GM18907 (cell line): ENCODE measurements around the gene XRCC3.
"Not testable (repeated sequence)": the region's sequence is repeated elsewhere in the genome, so short reads cannot be mapped to it uniquely, and the experiment has no call there.

Experiments
- ATAC-seq: cut with Tn5 transposase; IDR thresholded peaks from one replicate; pipeline ENCODE4 v1.9.1; 2021; ENCODE audit warnings: mild to moderate bottlenecking, moderate library complexity; ENCODE audit not compliant: unreplicated experiment

The XRCC3 gene

DNA sequence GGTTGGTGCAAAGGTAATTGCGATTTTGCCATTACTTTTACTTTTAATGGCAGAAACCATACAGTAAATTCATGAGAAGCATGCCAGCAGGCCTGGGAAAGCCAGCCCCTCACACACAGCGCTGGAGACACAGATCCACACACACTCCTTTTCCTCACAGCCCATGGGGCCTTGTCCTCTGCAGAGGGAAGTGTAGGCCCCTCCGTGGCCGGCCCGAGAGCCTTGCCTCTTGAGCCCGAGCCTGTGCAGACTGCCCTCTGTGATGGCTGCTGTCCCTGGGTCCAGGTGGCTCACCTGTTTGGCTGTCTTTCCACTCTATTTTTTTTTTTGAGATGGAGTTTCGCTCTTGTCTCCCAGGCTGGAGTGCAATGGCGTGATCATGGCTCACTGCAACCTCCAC is 39.3 kb downstream of the XRCC3 start:
- no peak for ATAC-seq

DNA sequence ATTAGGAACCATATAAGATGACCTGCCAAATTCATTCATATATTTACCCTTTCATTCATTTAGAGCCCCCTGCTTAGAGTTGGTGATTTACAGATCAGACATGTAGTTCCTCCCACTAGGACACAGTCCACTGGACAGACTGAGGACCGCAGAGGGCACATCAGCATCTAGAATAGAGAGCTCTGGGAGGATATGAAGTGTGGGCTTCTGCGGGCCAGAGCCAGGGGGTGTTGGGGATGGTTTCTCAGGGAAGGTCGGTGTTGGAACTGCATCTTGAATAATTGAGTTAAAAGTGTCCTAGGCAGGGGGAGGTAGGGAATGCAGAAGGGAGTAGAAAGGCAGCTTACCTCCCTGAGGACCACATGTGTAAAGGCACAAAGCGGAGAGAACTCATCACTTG is 43.3 kb downstream of the XRCC3 start:
- no peak for ATAC-seq

DNA sequence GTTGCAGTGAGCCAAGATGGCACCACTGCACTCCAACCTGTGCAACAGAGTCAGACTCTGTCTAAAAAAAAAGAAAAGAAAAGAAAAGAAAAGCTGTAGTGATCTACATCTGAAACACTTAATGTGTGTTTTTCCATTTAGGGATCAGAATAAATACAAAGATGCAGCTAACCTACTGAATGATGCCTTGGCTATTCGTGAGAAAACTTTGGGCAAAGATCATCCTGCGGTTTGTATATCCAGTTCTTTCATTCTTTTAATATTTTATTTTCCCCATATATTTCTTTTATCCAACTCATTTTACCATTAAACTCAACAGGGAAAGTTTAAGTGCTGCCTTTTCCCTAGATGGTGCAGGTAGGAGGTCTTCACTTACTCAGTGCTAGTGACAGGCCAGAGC is 45.9 kb downstream of the XRCC3 start:
- no peak for ATAC-seq

DNA sequence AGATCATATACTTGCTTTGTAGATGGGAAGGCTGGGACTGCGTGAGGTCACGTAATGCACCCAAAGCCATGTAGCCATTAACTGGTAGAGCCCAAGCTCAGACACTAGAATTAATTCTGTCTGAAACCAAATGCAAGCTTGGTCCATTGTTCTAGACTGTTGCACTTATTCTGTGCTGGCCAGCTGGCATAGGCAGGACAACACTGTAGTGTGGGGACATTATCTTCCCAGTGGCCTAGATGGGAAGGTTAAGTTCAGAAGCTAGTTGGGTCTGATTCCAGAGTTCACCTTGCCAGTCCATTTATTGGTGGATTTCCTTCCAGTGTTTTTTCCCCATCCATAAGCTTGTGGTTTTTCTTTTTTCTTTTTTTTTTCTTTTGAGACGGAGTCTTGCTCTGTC is 47.1 kb downstream of the XRCC3 start:
- no peak for ATAC-seq

DNA sequence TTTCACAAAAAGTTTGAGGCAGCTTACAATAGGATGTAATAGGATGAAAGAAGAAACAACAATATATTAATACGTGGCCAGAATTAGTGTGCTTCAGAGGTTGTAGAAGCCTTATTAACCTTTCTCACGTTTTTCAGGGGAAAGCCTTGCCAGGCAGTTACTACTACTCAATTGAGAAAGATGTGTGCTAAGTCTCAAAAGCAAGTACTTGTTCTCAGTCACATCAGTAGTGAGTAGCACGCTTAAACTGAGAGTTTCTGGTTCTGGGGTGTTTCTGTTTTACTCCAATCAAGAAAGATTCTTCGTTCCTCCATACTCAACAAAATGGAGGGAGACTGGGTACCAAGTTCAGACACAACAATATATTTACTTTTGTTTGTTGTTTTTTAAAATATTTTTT is 47.6 kb downstream of the XRCC3 start:
- no peak for ATAC-seq

DNA sequence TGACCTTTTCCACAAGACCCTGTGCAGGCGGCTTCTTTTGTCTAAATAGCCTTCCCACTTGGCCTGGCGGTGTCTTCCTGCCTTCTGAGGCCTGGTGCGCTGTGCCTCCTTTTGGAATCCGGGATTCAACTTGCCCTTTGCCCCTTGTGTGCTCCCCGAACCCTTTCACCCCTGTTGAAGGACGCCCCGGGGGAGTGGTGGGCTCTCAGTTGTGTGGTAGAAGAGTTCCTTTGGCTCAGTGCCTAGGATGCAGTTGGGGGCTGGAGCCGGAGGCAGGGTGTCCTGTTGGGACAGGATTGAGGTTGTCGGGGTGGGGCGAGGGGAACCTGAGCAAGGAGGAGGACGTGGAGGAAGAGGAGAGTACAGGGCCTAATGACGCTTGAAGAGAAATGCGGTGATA is 51.7 kb downstream of the XRCC3 start:
- ATAC-seq, result no peak

DNA sequence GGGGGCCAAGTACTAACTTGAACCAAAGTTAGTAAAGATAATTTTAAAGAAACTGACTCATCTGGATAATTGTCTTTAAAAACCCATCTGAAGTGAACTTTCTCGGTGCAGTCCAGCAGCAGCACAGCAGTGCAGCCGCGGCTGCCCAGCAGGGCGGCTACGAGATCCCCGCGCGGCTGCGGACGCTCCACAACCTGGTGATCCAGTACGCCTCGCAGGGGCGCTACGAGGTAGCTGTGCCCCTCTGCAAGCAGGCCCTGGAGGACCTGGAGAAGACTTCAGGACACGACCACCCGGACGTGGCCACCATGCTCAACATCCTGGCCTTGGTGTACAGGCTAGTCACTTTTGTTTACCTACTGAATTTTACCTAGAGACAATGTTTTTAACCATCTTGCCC is 52.7 kb downstream of the XRCC3 start:
- ATAC-seq, result no peak

DNA sequence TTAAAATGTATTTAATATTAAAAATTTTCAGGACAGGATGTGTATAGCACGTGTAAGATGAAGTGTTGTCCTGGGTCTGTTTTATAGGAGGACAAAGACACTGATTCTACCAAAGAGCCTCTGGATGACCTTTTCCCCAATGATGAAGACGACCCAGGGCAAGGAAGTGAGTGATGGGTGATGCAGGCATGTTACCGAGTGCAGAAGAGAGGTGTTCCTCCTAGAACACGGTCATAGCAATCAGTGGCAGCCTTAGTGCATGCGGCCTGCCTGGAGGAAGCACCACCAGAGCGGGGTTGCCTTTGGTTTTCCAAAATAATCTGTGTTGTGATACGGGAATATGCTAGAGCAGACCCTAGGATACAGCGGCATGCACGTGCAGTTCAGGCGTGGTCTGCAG is 53.2 kb downstream of the XRCC3 start:
- no peak for ATAC-seq

DNA sequence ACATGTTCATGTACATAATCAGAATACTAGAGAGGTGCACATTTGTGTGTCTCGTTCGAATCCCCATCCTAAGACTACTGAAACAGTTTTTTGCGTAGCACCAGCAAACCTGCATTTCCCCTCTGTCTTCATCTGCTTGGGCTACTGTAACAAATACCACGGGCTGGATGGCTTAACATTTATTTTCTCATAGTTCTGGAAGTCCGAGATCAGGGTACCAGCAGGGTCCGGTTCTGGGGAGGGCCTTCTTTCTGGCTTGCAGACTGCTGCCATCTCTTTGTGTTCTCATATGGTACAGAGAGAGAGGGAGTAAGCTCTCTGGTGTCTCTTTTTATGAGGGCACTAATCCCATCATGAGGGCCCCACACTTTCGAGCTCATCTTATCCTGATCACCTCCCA is 55.6 kb downstream of the XRCC3 start:
- no peak for ATAC-seq

DNA sequence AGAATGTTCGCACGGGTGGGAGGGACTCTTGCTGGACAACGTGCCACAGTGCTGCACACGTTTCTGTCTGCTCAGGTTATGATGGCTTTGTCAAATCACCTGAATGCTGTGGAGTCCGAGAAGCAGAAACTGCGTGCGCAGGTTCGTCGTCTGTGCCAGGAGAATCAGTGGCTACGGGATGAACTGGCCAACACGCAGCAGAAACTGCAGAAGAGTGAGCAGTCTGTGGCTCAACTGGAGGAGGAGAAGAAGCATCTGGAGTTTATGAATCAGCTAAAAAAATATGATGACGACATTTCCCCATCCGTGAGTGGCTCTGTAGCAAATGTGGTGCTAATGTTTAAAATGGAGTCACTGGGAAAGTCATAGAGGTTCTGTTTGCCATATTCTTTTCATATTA is 57.8 kb downstream of the XRCC3 start:
- no peak for ATAC-seq

DNA sequence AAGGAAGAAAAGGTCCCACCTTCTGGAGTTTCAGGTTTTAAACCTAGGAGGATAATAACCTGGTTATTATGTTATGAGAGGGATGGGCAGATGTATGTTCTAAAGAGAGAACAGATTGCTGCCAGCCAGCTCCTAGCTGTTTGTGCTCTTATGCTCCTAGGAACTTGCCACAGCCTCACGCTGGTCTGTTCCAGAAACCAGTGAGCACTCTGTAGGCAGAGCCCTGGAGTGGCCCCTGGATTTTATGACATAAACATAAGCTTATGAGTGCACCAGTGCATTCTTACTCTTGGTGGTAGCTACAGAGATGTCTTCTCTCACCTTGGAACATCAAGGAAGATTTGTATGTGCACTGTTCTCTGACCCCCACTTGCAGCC is 58.5 kb downstream of the XRCC3 start:
- no peak for ATAC-seq

DNA sequence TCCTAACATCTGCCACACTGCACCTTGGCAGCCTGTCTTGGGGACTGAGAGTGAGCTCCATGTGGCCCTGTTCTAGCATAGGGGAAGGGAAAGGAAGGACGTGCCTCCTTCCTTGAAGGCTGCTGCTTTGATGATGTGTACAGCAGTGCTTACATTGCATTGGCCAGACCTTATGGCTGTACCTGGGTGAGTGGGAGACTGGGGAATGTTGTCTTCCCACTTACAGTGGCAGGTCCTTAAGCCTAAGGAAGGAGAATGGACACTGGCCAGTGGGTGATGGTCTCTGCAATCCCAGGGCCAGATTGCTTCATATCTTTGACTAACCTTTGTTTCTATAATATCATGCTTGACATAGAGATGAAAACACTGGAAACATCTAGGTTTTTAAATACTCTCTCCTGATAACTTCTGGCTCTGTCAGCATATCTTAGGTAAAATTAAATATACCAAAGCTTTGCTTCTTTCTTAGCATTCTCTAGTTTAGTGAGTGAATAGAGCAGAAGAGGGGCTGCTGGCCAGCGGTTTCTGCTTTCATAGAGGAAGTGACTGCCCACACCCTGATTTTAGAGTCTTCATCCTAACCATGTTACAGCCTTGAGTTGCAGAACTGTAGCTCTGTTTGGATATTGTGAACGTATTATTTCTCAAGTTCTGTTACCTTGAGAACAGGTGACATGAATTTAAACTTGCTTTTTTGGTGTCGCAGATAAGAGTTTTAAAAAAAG is 59.1 kb downstream of the XRCC3 start:
- no peak for ATAC-seq

DNA sequence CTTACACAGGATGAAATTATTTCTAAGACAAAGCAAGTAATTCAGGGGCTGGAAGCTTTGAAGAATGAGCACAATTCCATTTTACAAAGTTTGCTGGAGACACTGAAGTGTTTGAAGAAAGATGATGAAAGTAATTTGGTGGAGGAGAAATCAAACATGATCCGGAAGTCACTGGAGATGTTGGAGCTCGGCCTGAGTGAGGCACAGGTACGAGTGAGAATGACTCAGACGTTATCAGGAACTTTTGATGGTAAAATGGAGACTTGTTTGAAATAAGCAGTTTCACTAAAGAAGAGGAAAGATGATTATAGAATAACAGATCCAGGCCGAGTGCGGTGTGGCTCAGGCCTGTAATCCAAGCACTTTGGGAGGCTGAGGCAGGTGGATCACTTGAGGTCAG is 60.6 kb downstream of the XRCC3 start:
- ATAC-seq, result no peak

DNA sequence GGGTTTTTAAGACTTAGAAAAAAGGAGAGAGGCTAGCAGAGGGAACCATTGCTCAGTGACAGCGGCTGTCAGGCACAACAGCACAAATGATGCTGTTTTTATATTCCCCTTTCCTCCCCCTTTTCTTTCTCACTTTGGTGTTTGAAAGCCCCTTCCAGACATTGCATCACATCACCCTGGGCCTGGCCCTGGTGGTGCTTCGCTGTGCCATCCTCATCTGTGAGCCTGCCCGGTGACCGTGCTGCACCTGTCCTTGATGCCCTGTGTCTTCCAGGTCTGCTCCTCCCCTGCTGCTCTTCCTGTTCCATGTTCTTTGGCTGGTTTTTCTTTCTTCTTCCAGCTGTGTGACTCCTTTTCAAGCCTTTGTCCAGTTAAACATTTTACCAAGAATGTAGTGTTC is 61.4 kb downstream of the XRCC3 start:
- ATAC-seq, result no peak

DNA sequence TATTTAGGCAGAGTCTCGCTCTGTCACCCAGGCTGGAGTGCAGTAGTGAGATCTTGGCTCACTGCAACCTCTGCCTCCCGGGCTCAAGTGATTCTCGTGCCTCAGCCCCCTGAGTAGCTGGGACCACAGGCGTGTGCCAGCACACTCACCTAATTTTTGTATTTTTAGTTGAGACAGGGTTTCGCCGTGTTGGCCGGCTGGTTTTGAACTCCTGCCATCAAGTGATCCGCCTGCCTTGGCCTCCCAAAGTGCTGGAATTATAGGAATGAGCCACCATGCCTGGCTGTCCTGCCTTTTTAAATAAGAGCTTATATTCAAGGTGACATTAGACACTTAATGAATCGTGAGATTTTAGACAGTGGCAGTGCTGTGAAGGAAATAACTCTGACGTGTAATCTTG is 61.9 kb downstream of the XRCC3 start:
- ATAC-seq, result not testable (repeated sequence)

DNA sequence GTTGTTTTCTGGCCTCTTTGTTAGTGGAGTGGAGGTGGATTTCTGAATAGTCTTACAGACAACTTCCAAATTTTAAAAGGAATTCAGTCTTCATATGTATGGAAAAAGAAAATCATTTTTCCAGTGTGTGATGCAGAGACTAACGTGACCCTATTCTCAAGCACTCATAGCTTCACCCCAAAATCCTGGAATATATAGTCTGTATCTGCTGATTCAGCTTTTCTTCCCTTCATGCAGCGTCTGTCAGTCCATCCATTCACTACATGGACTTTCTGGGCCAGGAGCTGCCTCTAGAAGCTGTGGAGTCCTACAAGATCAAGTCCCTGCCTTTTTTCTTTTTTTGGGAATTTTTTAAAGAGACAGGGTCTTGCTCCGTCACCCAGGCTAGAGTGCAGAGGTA is 62.4 kb downstream of the XRCC3 start:
- ATAC-seq, result no peak

DNA sequence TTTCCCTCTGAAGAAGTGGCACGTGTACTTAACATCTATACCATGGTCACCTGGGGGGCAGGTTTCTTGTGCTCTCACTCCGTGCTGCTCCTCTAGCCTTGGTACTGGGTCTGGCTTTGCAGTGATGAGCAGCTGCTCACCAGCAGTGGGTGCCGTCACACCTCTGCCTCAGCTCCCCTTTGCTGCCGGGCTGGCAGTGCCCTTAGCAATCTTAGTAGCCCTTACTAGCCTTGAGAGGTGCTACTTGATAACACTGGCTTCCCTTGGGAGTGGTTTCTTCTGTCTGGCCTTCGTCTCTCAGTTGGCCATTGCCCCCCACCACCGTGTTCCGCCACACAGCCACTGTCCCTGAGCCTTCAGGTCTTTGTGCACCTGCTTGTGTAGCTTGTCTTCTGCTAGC is 63.7 kb downstream of the XRCC3 start:
- ATAC-seq, result no peak

DNA sequence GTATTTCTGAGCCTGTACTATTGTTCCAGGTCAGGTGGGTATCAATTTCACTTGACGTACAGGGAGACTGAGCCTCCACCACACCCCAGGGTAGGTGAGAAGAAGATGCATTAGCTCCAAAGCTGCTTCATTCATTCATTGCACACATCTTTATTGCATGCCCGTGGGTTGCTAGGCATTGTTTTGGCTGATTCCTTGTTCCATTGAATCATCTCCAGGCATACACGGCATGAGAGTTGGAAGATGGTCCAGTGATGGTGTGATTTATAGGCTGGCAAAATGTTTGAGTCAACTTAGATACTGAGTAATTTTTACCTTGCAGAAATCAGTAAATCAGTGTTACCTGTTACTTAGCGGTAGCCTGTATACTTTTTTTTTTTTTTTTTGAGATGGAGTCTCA is 65.0 kb downstream of the XRCC3 start:
- no peak for ATAC-seq

DNA sequence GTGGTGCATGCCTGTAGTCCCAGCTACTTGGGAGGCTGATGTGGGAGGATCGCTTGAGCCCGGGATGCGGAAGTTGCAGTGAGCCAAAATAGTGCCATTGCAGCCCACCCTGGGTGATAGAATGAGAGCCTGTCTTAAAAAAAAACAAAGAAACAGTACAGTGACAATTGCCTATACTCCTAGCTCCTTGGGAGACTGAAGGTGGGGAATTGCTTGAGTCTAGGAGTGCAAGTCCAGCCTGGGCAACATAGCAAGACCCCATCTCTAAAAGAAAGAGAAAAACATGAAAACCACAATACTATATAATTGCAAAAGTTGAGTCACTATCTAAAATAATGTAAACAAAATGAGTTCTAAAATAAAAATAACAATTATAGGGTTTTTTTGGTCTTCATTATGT is 66.2 kb downstream of the XRCC3 start:
- ATAC-seq, result no peak
